Neuronal stem cell (in vitro differentiated cells): ENCODE measurements around the gene CD300LF.

ENCODE experiments used
- DNase-seq: peaks from one replicate; pipeline ENCODE4 v3.0.0-alpha.2; 2013; ENCODE audit warnings: low spot score
- H2AFZ ChIP-seq: one replicate; pipeline ENCODE4 v1.6.1; 2013; ENCODE audit warnings: mild to moderate bottlenecking, low read length, inconsistent platforms
- H2AK5ac ChIP-seq: 2 replicates; pipeline ENCODE4 v1.6.1; 2013; ENCODE audit warnings: low read depth, mild to moderate bottlenecking, inconsistent platforms, low read length, moderate library complexity, mixed read lengths
- H2BK120ac ChIP-seq: 2 replicates; pipeline ENCODE4 v1.6.1; 2013; ENCODE audit warnings: low read depth, mild to moderate bottlenecking, inconsistent platforms, low read length, moderate library complexity, mixed read lengths
- H2BK12ac ChIP-seq: one replicate; pipeline ENCODE4 v1.6.1; 2013; ENCODE audit warnings: low read length, inconsistent platforms
- H2BK15ac ChIP-seq: 2 replicates; pipeline ENCODE4 v1.6.1; 2013; ENCODE audit warnings: mild to moderate bottlenecking, low read length, inconsistent platforms, mixed read lengths
- H2BK5ac ChIP-seq: one replicate; pipeline ENCODE4 v1.6.1; 2013; ENCODE audit warnings: inconsistent platforms, mild to moderate bottlenecking, low read length, moderate library complexity
- H3K14ac ChIP-seq: one replicate; pipeline ENCODE4 v1.6.1; 2013; ENCODE audit warnings: low read length, inconsistent platforms
- H3K18ac ChIP-seq: 2 replicates; pipeline ENCODE4 v1.6.1; 2013; ENCODE audit warnings: low read length, inconsistent platforms
- H3K23ac ChIP-seq: 2 replicates; pipeline ENCODE4 v1.6.1; 2013; ENCODE audit warnings: low read depth, mild to moderate bottlenecking, mixed read lengths, low read length, inconsistent platforms; ENCODE audit not compliant: poor library complexity
- H3K27ac ChIP-seq: replicated peaks from 3 replicates; pipeline ENCODE4 v1.5.1; 2013; ENCODE audit warnings: low read length, inconsistent platforms
- H3K27me3 ChIP-seq, 3 experiments: 2 replicates each; pipeline ENCODE4 v1.6.1; 2013; ENCODE audit warnings: low read length in 3 of 3, mild to moderate bottlenecking in 2 of 3, inconsistent platforms in 1 of 3, low read depth in 1 of 3, mixed read lengths in 1 of 3, moderate library complexity in 1 of 3; ENCODE audit not compliant: control insufficient read depth in 3 of 3, insufficient read depth in 3 of 3
- H3K36me3 ChIP-seq, 2 donors: replicated peaks in 1 of 2; 2 replicates each; pipeline ENCODE4 v1.6.1; 2013; ENCODE audit warnings: low read length in 2 of 2; ENCODE audit not compliant: control insufficient read depth in 2 of 2, insufficient read depth in 2 of 2
- H3K4ac ChIP-seq: 2 replicates; pipeline ENCODE4 v1.6.1; 2013; ENCODE audit warnings: inconsistent platforms, mild to moderate bottlenecking, low read length, moderate library complexity
- H3K4me1 ChIP-seq, 2 donors: 1 replicate in 1 of 2; 2 replicates in 1 of 2; pipeline ENCODE4 v1.6.1; 2013; ENCODE audit warnings: low read length in 2 of 2, low read depth in 1 of 2; ENCODE audit not compliant: control insufficient read depth in 2 of 2, insufficient read depth in 1 of 2
- H3K4me2 ChIP-seq: one replicate; pipeline ENCODE4 v1.6.1; 2013; ENCODE audit warnings: mild to moderate bottlenecking, low read length, inconsistent platforms; ENCODE audit not compliant: insufficient read depth, poor library complexity, severe bottlenecking
- H3K4me3 ChIP-seq, 2 donors: 2 replicates each; pipeline ENCODE4 v1.5.1; 2013; ENCODE audit warnings: low read length in 2 of 2, mild to moderate bottlenecking in 2 of 2, inconsistent platforms in 1 of 2, moderate library complexity in 1 of 2
- H3K79me1 ChIP-seq: one replicate; pipeline ENCODE4 v1.6.1; 2013; ENCODE audit warnings: low read depth, mild to moderate bottlenecking, inconsistent platforms, low read length, moderate library complexity
- H3K9ac ChIP-seq: one replicate; pipeline ENCODE4 v1.6.1; 2013; ENCODE audit warnings: mild to moderate bottlenecking, low read depth, low read length, inconsistent platforms; ENCODE audit not compliant: poor library complexity
- H3K9me3 ChIP-seq, 2 donors: replicated peaks in 1 of 2; 2 replicates each; pipeline versions ENCODE3 to v1.6.1; 2013; ENCODE audit warnings: low read length in 2 of 2, mild to moderate bottlenecking in 2 of 2, inconsistent platforms in 1 of 2, low read depth in 1 of 2, mixed read lengths in 1 of 2, moderate library complexity in 1 of 2; ENCODE audit not compliant: control insufficient read depth in 2 of 2, insufficient read depth in 1 of 2
- H4K8ac ChIP-seq: one replicate; pipeline ENCODE4 v1.6.1; 2013; ENCODE audit warnings: low read depth, mild to moderate bottlenecking, inconsistent platforms, low read length, moderate library complexity
- H4K91ac ChIP-seq: one replicate; pipeline ENCODE4 v1.6.1; 2013; ENCODE audit warnings: low read length, low read depth, mild to moderate bottlenecking, inconsistent platforms; ENCODE audit not compliant: poor library complexity
- WGBS, 2 donors: extraction: QIAGEN DNeasy Blood & Tissue Kit; methylation state at CpG; one replicate each; pipeline ENCODE4 v1.1.7; 2013; ENCODE audit warnings: missing lambda C conversion rate in 2 of 2, mixed read lengths in 1 of 2; ENCODE audit not compliant: insufficient read length in 2 of 2, insufficient replicate concordance in 1 of 2; ENCODE audit errors: extremely low coverage in 2 of 2; 5-methylcytosine and 5-hydroxymethylcytosine counted together

Gene CD300LF

GRCh38 chr17:74759941-74760340 lies 47.2 kb upstream of the CD300LF start:
- Histone ChIP-seq H3K23ac (peak overlapping the region; percentile 3), H3K4me1 (peaks cover 49 to 63% of the 10 kb centered on the region in 2 donors), H3K4ac (no peak overlapping the region), H4K8ac (no peak overlapping the region), H2BK5ac (peak overlapping the region; percentile 67), H3K9ac (peak overlapping the region; percentile 45), H3K27me3 (no peaks in the 10 kb centered on the region), H3K9me3 (no peaks in the 10 kb centered on the region), H2BK12ac (no peak overlapping the region), H3K4me2 (peak overlapping the region; percentile 43), H4K91ac (peak overlapping the region; percentile 87), H2AFZ (no peak overlapping the region), H3K4me3 (no peak overlapping the region), H2BK15ac (peak overlapping the region; percentile 66), H3K36me3 (peaks cover 2 to 8% of the 10 kb centered on the region in 2 donors), H3K18ac (peak overlapping the region; percentile 93), H2AK5ac (peak overlapping the region; percentile 71), H3K14ac (no peak overlapping the region), H3K27ac (peak overlapping the region; percentile 86), H2BK120ac (peak overlapping the region; percentile 42), H3K79me1 (peaks cover 24% of the 10 kb centered on the region)
- no peak for DNase-seq
- WGBS, 2 donors, result no CpG with 5 or more reads among the region's 10 CpGs

DNA sequence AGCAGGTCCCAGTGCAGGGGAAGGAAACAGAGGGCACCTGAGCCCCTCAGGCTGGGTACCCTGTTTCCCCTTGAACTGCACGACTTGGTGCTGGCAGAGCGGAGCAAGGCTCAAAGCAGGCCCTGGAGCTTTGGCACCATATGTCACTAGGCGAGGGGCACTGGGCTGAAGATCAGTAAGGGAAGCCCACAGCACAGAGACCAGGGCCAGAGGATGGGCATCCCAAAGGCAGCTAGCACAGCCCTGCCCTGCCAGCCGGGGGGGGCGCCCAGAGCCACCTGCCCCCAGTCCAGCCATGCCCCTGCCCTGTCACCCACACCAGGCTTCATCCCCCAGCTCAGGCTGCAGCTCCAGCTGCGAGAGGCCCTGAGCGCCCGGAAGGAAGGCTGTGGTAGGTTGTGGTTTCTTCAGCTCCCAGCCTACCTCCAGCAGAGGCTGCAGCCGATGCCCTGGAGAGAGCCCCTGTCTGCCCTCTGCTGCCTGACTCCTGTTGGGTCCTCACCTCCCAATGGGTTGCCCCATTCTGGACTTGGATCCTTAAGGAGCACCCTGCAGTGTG lies 46.6 kb upstream of the CD300LF start:
- peak overlapping the region; percentile 66 for H2BK15ac ChIP-seq
- no peak for DNase-seq
- peak overlapping the region; percentile 67 for H2BK5ac ChIP-seq
- no peak overlapping the region for H3K4me3 ChIP-seq
- peak overlapping the region; percentile 80 for H2BK12ac ChIP-seq
- H2AFZ ChIP-seq, result no peak overlapping the region
- peaks cover 43 to 57% of the 10 kb centered on the region in 2 donors for H3K4me1 ChIP-seq
- peaks cover 2 to 8% of the 10 kb centered on the region in 2 donors for H3K36me3 ChIP-seq
- H3K27ac ChIP-seq, result peak overlapping the region; percentile 86
- no peaks in the 10 kb centered on the region for H3K27me3 ChIP-seq
- WGBS, 2 donors, result no CpG with 5 or more reads among the region's 9 CpGs
- no peak overlapping the region for H4K8ac ChIP-seq
- H3K18ac ChIP-seq, result peak overlapping the region; percentile 93
- no peak overlapping the region for H3K14ac ChIP-seq
- H2BK120ac ChIP-seq, result peak overlapping the region; percentile 42
- H3K79me1 ChIP-seq, result peaks cover 25% of the 10 kb centered on the region
- H3K9me3 ChIP-seq, result no peaks in the 10 kb centered on the region
- peak overlapping the region; percentile 78 for H3K4ac ChIP-seq
- H2AK5ac ChIP-seq, result peak overlapping the region; percentile 71
- H4K91ac ChIP-seq, result peak overlapping the region; percentile 87
- peak overlapping the region; percentile 45 for H3K9ac ChIP-seq
- peak overlapping the region; percentile 43 for H3K4me2 ChIP-seq
- H3K23ac ChIP-seq, result peak overlapping the region; percentile 80

DNA sequence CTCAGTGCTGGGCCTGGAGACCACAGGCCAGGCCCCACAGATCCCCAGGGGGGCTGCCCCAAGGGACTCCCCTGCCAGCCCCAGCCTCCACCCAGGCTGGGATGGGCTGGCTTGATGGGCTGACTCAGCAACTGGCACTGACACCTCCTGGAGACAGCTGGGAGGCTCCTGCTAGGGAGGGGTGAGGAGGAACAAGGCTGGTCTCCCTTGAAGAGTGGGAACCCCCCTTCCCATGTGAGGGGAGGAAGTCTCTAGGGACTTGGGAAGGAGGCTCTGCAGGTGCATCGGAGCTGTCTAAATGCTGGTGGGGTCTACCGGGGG lies 46.1 kb upstream of the CD300LF start:
- Histone ChIP-seq H3K4me2 (no peak overlapping the region), H3K27ac (no peak overlapping the region), H3K27me3 (no peaks in the 10 kb centered on the region)

DNA sequence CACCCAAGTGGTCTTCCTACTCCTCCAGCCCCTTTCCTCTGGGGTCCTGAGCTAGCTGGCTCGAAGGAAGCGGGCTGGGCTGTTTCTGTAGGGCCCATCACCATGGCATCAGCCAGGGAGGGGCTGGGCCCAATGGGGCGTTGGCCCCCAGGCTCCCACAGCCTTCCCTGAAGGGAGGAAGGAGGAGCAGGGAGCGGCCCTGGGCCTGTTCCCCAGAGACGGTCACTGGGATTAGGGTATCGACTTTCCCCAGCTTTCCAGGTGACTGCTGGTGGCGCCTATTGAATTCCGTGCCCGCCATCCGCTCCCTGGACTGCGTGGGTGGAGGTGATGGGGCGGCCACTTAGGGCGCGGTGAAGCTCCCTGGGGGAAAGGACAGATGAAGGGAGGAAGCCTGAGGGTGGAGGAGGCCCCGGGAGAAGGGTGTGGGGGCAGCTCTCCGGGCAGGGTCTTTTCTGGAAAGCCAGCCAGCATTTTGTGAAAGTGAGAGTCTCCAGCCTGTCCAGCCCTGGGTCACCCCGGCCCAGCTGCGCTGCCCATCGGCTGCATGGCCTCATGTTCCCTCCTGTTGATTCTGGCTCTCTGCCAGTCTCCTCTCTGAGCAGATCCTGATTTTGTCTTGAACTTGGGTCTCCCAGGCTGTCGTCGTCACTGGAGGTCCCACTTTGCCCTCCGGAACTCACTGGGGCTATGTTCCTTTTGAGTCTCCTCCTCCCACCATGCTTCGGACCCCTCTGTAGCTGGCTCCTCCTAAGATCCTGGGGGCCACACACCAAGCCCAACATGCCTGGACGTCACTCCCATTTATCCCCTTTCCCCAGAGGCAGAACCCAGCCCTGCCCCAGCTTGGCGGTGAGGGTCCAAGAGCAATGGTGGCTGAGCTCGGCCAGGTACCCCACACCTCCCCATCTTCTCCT lies 45.5 kb upstream of the CD300LF start:
- no peak for DNase-seq

More for the DNA sequence above, 46.1 kb upstream of the CD300LF start:
- no peak overlapping the region for H4K8ac ChIP-seq
- H3K18ac ChIP-seq, result peak overlapping the region; percentile 70
- H3K9me3 ChIP-seq, result no peaks in the 10 kb centered on the region
- H3K4me3 ChIP-seq, result no peak overlapping the region
- no peak overlapping the region for H3K14ac ChIP-seq
- H2AK5ac ChIP-seq, result peak overlapping the region; percentile 71
- peaks cover 25% of the 10 kb centered on the region for H3K79me1 ChIP-seq
- H3K4ac ChIP-seq, result no peak overlapping the region
- H2BK12ac ChIP-seq, result no peak overlapping the region
- no peak overlapping the region for H2AFZ ChIP-seq
- DNase-seq, result no peak
- peak overlapping the region; percentile 66 for H2BK15ac ChIP-seq
- peak overlapping the region; percentile 80 for H3K23ac ChIP-seq
- H3K4me1 ChIP-seq, result peaks cover 39 to 53% of the 10 kb centered on the region in 2 donors
- no peak overlapping the region for H3K9ac ChIP-seq
- no peak overlapping the region for H2BK120ac ChIP-seq
- no CpG with 5 or more reads among the region's 2 CpGs for WGBS, 2 donors
- no peak overlapping the region for H4K91ac ChIP-seq
- H3K36me3 ChIP-seq, result peaks cover 2 to 8% of the 10 kb centered on the region in 2 donors
- H2BK5ac ChIP-seq, result peak overlapping the region; percentile 67

More for the DNA sequence above, 45.5 kb upstream of the CD300LF start:
- Histone ChIP-seq H2BK5ac (peak overlapping the region; percentile 67), H3K14ac (no peak overlapping the region), H3K18ac (peak overlapping the region; percentile 6), H2BK120ac (no peak overlapping the region), H2AFZ (no peak overlapping the region), H3K4me1 (peaks cover 33 to 47% of the 10 kb centered on the region in 2 donors), H2BK15ac (peak overlapping the region; percentile 66), H3K79me1 (peaks cover 23% of the 10 kb centered on the region), H3K9ac (no peak overlapping the region), H2BK12ac (peak overlapping the region; percentile 43), H3K4me2 (no peak overlapping the region), H3K23ac (no peak overlapping the region), H4K8ac (no peak overlapping the region), H3K9me3 (no peaks in the 10 kb centered on the region), H3K4ac (no peak overlapping the region), H4K91ac (no peak overlapping the region), H3K27ac (no peak overlapping the region), H3K4me3 (no peak overlapping the region), H3K27me3 (no peaks in the 10 kb centered on the region), H3K36me3 (peaks cover 2 to 9% of the 10 kb centered on the region in 2 donors), H2AK5ac (peak overlapping the region; percentile 71)
- no CpG with 5 or more reads among the region's 26 CpGs for WGBS, 2 donors
